ENCODE results near the gene HSPB7.

DNA sequence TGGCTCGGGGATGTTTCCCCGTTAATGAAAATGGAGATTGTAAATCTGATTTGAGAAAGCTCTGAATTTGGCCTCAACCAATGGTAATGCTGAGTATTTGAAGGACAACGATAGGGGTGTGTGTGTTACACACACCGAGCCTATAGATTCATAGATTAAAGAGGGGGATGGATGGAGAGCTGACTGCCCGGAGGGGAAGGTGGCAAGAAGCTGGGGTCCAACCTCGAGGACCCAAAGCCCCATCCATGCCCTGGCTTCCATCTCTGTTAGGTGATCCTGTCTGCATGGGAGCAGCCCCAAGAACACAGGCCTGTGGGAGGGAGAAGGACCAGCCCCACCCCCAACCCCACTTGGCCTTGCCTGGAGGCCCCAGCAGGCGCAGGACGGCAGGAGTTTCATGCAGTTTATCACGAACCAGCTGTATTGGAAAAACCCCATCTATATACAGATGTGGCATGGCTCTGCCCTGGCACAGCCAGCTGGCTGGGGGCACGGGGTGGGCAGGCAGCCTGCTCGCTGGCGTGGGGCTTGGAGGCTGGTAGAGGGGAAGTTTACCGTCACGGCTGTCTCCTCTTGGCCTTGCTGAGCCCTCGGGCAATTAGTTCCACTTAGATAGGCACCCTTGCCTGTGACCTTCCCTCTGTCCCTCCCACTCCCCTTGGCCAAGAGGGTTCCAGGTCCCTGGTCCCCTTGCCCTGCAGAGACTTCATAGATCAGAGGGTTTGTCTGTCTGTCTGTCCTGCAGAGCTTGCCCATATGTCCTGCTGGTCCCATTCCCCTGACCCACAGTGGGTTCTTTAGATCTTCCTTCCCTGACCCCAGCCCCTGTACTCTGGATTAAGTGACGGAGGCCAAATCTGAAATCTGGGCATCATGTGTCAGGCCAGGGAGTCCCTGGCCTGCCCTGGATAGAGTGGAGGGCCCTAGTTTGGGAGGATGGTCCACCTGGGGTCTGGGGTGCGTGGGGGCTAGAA is 3.0 kb downstream of the HSPB7 start:
- TF ChIP-seq POLR2AphosphoS5 (IDR thresholded peaks at IDR 0.05; ENCODE audit: borderline replicate concordance, low read depth, low read length) (no peak), EZH2 (IDR thresholded peaks at IDR 0.05) (no peak), FOXP2 (optimal IDR thresholded peaks at IDR 0.05; ENCODE audit: control extremely low read depth, extremely low read length, insufficient read depth) (no peak)
